Activated CD8-positive, alpha-beta memory T cell treated with anti-CD3 and anti-CD28 coated beads, Interleukin-2, amount 50 U/mL, for 48 hours (primary cell): ENCODE results near the gene CCDC92.

Experiments used
- DNase-seq: peaks from one replicate; pipeline ENCODE4 v3.0.0-alpha.2; 2020

Gene CCDC92

GRCh38 chr12:123972457-123973401 lies at the start of gene CCDC92, which contains the start of gene ZNF664:
TSS of gene CCDC92 (minus strand) at chr12:123972831. CDS start at chr12:123944305, 28,526 bp downstream.
TSS of gene ZNF664 (plus strand) at chr12:123973215. CDS start at chr12:124012145, 38,930 bp downstream.
- peak; percentile 97 for DNase-seq

GRCh38 chr12:124022161-124022560 lies 49.5 kb upstream of the CCDC92 start:
- no peak for DNase-seq

- DNase-seq = no peak
These were observed 48.4 kb upstream of the CCDC92 start for GRCh38 chr12:124021007-124021406.

DNA sequence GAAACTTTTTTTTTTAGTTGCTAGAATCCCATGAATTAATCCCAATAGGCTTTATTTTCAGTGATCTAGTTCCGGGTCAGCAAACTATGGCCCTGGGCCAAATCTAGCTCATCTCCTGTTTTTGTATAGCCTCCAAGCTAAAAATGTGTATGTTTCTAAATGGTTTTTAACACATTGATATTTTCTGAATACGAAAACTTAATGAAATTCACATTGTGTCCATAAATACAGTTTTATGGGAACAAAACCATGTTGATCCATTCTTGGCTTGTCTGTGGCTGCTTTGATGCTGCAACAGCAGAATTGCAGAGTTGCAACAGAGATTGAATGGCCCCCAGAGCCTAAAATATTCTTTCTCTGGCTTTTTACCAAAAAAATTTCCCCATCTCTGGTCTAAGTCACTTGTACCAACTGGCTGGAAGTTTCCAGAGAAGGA lies 47.9 kb upstream of the CCDC92 start:
- no peak for DNase-seq

GRCh38 chr12:124019115-124019514 lies 46.5 kb upstream of the CCDC92 start:
- no peak for DNase-seq

DNA sequence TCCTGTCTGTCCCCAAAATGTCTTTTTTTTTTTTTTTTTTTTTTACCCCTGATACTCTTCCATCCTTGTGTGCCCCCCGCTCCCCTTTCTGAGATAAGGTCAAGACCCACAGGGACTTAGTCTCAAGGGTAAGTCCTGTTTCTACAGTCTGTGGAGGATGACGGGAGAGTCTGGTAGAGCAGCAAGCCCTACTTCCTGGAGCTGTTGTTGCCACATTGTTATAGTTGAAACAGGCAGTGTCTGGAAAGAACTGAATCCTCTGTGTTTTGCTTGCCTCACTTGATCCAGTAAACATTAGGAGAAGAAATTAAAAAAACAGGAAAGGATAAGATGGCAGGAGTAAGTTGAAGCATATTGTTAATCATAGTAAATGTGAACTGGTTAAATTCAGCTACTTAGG lies 45.9 kb upstream of the CCDC92 start:
- no peak for DNase-seq

DNA sequence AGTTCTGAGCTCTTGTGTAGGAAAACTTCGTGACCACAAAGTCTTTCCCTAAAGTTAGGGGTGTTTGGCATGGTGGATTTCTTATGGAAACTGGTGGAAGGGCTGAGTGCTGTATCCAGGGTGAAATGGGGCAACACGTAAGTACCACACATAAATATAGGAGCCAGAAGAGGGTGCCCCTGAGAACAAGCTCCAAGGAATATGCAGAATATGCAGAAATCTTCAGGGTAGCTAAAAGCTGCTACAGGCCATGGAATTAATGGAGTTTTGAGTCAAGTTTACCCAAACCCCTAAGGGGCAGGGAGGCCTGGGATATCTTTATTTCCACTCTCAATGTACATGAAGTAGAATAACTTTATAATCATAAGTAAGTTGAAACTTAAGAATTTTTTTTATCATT lies 44.4 kb upstream of the CCDC92 start:
- DNase-seq = no peak

DNA sequence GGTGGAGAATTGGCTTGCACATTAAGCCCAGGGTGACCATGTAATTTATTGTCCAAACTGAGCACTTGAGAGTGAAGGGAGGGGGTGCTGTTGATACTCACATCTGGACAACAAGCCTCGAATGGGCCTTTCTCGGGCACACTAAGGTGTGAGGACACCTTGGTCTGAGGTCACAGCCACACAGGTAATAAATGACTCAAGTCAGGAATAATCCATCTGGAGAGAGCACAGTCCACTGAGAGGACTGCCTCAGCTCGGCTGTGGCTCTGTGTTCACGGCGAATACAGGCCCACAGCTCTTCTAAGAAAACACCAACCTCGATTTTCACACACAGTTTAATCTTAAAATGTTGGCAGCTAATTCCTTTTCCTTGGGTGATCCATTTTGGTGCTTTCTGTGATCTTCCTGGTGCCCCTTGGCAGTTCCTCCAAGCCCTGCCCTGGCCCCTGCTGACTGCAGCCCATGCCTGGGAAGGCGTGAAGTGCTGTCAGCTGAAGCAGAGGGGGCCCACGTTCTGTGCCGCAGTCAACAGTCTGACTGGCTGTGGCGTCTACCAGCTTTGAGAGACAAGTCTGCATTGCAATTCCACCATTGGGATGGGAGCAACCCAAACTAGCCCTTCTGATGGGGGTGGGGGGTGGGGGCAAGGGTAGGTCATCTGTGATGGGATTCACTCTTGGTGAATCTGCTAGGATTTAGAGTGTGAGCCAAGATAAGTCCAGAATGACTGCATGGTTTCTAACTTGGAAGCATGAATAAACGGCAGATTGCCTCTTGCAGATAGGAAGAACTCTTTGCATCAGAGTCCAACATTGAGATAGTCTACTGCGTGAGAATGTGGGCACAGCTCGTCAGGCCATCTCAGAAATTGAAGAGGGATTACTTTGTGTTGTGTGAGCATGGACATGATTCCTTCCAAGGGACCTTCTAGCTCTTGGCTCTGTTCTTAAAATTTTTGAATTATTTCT lies 43.1 kb upstream of the CCDC92 start:
- no peak for DNase-seq

DNA sequence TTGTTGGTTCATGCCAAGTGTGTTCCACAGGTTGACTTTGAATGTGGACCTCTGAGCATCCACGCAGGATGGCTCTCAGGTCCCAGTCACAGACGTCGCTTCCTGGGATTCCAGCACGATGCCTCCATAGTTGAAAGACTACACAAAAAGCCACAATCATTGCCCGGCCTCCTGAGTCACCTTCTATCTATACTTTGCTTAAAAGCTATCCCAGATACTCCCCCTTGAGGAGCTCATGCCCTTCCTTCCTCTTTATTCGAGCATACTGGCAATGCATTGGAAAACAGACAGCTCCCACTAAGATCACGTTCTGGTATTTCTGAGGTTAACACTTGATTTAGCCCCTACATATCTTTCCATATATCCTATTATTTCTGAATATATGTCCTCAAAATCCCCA lies 40.4 kb upstream of the CCDC92 start:
- DNase-seq = no peak

DNA sequence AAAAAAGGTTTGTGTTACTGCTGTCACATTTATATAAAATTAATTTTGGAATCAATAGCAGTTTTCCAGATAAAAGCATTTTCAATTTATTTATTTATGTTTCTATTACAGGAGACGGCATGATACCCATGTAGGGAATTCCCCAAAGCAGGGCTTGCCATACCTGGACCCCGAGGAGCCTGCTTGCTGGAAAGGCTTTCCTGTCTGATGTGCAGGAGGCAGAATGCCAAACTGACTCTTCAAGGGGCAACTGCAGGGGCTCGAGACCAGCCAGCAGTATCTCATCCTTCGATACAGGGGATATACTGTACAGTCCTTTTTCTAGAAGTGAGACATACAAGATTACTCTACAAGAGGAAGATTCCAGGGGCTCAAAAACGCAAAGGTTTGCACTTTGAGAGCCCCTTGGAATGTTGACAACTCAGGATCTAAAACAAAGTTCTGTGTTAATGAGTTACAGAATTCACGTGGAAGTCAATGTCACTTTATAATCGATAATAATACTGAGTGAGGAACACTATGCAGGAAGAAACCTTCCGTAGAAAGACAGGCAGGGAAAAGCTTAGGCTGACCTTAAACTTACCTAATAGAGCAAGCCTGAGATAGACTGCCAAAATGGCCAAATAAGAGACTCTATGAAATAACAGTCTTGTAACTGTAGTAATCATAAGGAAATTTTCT lies 38.9 kb upstream of the CCDC92 start:
- DNase-seq = no peak

DNA sequence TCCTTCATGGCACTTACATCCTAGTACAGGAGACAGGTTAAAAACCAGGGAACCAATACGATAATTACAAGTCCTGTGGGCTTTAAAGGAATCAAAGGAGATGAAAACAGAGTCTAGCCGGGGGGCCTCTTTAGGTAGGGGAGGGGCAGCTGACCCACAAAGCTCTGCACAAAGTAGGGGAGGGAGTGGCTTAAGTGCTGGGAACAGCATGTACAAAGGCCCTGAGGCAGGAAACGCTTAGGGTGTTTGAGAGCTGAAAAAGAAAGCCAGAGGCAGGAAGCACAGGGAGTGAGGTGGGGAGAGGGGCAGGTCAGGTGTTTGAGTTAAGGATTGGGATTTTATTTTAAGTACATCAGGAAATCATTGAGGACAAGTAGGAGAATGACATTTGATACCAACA lies 38.1 kb upstream of the CCDC92 start:
- DNase-seq = no peak

- no peak for DNase-seq
These were observed 37.1 kb upstream of the CCDC92 start for GRCh38 chr12:124009781-124010180.

GRCh38 chr12:124008595-124008994 lies 36.0 kb upstream of the CCDC92 start:
- DNase-seq = no peak

DNA sequence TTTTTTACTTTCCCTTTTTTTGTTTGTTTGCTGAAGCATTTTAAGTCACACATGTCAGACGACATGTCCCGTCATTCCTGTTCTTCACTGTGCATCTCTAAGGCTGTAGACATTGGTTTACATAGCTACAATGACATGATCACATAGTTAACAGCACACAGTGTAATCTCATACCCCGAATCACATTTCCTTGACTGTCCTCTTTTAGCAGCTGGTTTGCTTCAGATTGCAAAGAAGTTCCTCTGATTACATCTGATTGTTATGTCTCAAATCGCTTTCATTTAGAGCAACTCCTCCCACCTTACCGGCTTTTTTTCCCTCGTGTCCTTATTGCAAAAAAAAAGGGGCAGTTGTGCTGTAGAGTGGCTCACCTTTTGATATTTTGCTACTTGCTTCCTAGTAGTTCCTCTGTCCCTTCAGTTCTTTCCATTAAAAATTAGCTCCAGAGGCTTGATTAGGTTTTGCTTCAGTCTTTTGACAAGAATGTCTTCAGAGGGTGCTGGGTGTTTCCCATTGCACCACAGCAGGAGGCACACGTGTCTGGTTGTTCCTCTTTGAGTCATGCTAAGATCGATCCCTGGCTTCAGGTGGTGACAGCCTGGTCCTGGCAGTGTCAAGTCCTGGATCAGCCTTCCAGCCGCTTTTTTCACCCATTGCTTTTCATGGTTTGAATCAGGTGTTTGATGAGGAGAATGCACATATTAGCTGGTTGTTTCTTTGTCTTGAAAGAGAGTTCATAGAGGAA lies 35.4 kb upstream of the CCDC92 start:
- no peak for DNase-seq

GRCh38 chr12:124006846-124007713 lies 34.4 kb upstream of the CCDC92 start:
- DNase-seq = no peak

- no peak for DNase-seq
These were observed 33.6 kb upstream of the CCDC92 start for GRCh38 chr12:124006085-124006845.

DNA sequence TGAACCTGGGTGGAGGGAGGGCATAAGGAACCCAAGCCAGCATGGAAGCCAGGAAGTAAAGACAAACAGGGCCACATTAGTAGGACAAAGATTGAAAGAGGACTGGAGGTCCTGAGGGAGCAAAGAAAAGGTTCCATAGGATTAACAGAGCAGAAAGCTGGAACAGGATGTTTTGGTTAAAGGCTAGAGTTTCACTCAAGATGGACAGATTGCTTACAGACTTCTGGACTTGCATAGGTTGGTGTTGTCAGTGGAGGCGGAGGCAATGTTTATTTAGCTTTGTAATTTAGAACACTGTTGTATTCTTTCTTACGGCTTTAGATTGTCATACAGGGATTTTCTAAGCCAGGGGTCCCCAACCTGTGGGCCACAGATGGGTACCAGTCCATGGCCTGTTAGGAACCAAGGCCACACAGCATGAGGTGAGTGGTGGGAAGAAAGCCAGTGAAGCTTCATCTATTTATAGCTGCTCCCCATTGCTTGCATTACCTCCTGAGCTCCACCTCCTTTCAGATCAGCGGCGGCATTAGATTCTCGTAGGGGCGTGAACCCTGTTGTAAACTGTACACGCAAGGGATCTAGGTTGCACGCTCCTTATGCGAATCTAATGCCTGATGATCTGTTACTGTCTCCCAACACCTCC lies 31.7 kb upstream of the CCDC92 start:
- DNase-seq = no peak

- no peak for DNase-seq
These were observed 30.0 kb upstream of the CCDC92 start for GRCh38 chr12:124002654-124003053.

DNA sequence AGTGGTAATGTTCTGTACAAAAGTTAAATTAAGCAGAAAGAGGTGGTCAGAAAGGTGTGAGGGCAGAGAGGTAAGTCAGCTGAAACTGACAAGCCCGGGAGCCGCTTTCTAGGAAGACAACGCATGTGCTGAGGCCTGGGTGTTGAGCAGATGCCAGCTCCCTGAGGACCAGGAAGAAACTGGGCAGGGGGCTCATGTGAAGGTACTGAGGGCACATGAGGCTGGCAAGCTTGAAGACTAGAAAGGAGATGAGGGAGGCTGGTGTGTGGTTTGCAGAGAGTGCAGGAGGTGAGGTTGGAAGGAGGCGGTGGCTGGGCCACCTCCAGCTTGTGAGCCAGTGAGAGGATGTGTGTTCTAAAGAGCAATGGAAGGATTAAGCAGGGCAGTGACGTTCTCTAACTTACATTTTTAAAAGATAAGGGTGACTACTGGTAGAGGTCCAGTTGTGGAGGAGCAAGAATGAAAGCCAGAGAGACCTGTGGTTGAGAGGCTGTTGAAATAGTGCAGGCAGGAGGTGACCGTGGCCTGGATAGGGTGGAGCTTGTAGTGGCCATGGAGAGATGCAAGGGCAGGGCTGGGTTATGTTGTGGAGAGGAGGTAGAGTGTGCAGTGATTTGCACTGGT lies 29.5 kb upstream of the CCDC92 start:
- no peak for DNase-seq
